B cell (primary cell): ENCODE data around the gene CHST4. TPM values are rescaled to one million over a fixed set of nuclear protein-coding genes. Genes with fewer than 3 reads are reported as not detected.

Experiments
- ATAC-seq: fragments of 200-7000 bp; cut with Tn5 transposase; one replicate; pipeline ENCODE4 v1.10.0; 2021; ENCODE audit warnings: low read depth, mild to moderate bottlenecking, moderate number of reproducible peaks, moderate library complexity
- CTCF ChIA-PET: fragments of 350-600 bp; sonication (Branson Sonifier 250); formaldehyde crosslinking; loops from one replicate; lab custom pipeline; 2021; ENCODE audit warnings: antibody characterized with exemption, inconsistent platforms; lab: Charles Lee
- POLR2A ChIA-PET: fragments of 350-600 bp; sonication (Branson Sonifier 250); formaldehyde crosslinking; loops from one replicate; lab custom pipeline; 2021; ENCODE audit warnings: antibody characterized with exemption; lab: Charles Lee
- DNase-seq: peaks from one replicate; pipeline ENCODE4 v3.0.0; 2013
- H2AFZ ChIP-seq: 2 replicates; pipeline ENCODE4 v1.6.1; 2012; ENCODE audit warnings: mild to moderate bottlenecking, low read depth, low read length; ENCODE audit not compliant: insufficient read depth, poor library complexity, severe bottlenecking
- H3K27ac ChIP-seq, 2 donors: 1 replicate in 1 of 2; 2 replicates in 1 of 2; pipeline ENCODE4 v1.5.1; 2012 to 2013; ENCODE audit warnings: low read length in 2 of 2, mild to moderate bottlenecking in 2 of 2, moderate library complexity in 1 of 2
- H3K27me3 ChIP-seq, 4 experiments: fragments of 200-600 bp in 1 of 4; sonication (generic) in 1 of 4; replicated peaks in 1 of 4; 1 replicate in 2 of 4; 2 replicates in 2 of 4; pipeline versions ENCODE4 v1.6.1 to v1.7.0; 2013 to 2016; ENCODE audit warnings: low read length in 3 of 4, mild to moderate bottlenecking in 2 of 4, mixed read lengths in 1 of 4, moderate library complexity in 1 of 4; ENCODE audit not compliant: insufficient read depth in 4 of 4, control insufficient read depth in 3 of 4; ENCODE audit errors: control extremely low read depth in 1 of 4
- H3K36me3 ChIP-seq, 2 experiments: replicated peaks in 1 of 2; 1 replicate in 1 of 2; 2 replicates in 1 of 2; pipeline versions ENCODE4 v1.6.1 to v1.7.1; 2013; ENCODE audit warnings: low read length in 1 of 2; ENCODE audit not compliant: insufficient read depth in 2 of 2, control insufficient read depth in 1 of 2; ENCODE audit errors: control extremely low read depth in 1 of 2, extremely low read depth in 1 of 2
- H3K4me1 ChIP-seq, 2 donors: fragments of 200-600 bp in 1 of 2; sonication (generic) in 1 of 2; 1 replicate in 1 of 2; 2 replicates in 1 of 2; pipeline versions ENCODE4 v1.5.1 to v1.6.1; 2013 to 2017; ENCODE audit warnings: low read length in 2 of 2; ENCODE audit not compliant: control insufficient read depth in 2 of 2, insufficient read depth in 2 of 2
- H3K4me2 ChIP-seq: replicated peaks from 2 replicates; pipeline ENCODE3; 2012; ENCODE audit warnings: mild to moderate bottlenecking, low read depth, low read length; ENCODE audit not compliant: poor library complexity, severe bottlenecking
- H3K4me3 ChIP-seq, 5 experiments: fragments of 200-600 bp in 1 of 5; sonication (generic) in 1 of 5; 1 replicate in 3 of 5; 2 replicates in 2 of 5; pipeline versions ENCODE4 v1.5.1 to v1.7.0; 2011 to 2016; ENCODE audit warnings: low read length in 4 of 5, mild to moderate bottlenecking in 4 of 5, low read depth in 2 of 5, control low read depth in 1 of 5, moderate library complexity in 1 of 5; ENCODE audit not compliant: insufficient read depth in 1 of 5; ENCODE audit errors: control extremely low read depth in 1 of 5, extremely low read depth in 1 of 5
- H3K79me2 ChIP-seq: fragments of 200-600 bp; sonication (generic); one replicate; pipeline ENCODE4 v1.6.0; 2016; ENCODE audit warnings: low read length; ENCODE audit not compliant: control insufficient read depth, insufficient read depth
- H3K9ac ChIP-seq: fragments of 200-600 bp; sonication (generic); 2 replicates; pipeline ENCODE4 v1.6.1; 2017; ENCODE audit warnings: mild to moderate bottlenecking, low read length, moderate library complexity
- H3K9me3 ChIP-seq, 3 donors: one replicate each; pipeline versions ENCODE4 v1.6.1 to v1.7.1; 2013; ENCODE audit warnings: low read length in 2 of 3; ENCODE audit not compliant: control insufficient read depth in 2 of 3, insufficient read depth in 1 of 3; ENCODE audit errors: control extremely low read depth in 1 of 3
- H4K20me1 ChIP-seq: 2 replicates; pipeline ENCODE4 v1.6.0; 2012; ENCODE audit warnings: mild to moderate bottlenecking, low read length; ENCODE audit not compliant: insufficient read depth, control insufficient read depth, poor library complexity, severe bottlenecking
- H3K27ac Mint-ChIP-seq: one replicate; pipeline ENCODE4 v1.8.0; 2021; ENCODE audit warnings: mixed read lengths
- H3K27me3 Mint-ChIP-seq: one replicate; pipeline ENCODE4 v1.8.0; 2021; ENCODE audit warnings: mixed read lengths
- H3K4me1 Mint-ChIP-seq: one replicate; pipeline ENCODE4 v1.8.0; 2021; ENCODE audit warnings: mixed read lengths
- H3K4me3 Mint-ChIP-seq: one replicate; pipeline ENCODE4 v1.8.0; 2021; ENCODE audit warnings: mixed read lengths
- H3K9me3 Mint-ChIP-seq: one replicate; pipeline ENCODE4 v1.8.0; 2022; ENCODE audit warnings: mixed read lengths; ENCODE audit not compliant: insufficient read depth
- EZH2 ChIP-seq: IDR thresholded peaks from 2 replicates; pipeline ENCODE4 v1.6.1; 2012; ENCODE audit warnings: borderline replicate concordance, low read depth, mild to moderate bottlenecking, moderate library complexity, low read length; ENCODE audit not compliant: insufficient read depth, poor library complexity, severe bottlenecking
- WGBS: methylation state at CpG from one replicate; pipeline ENCODE4 v1.1.5; 2013; ENCODE audit warnings: missing lambda C conversion rate; ENCODE audit not compliant: insufficient coverage; 5-methylcytosine and 5-hydroxymethylcytosine counted together
- intact Hi-C: fragments of 100-400 bp; cut with micrococcal nuclease; formaldehyde crosslinking; loops from one replicate; pipeline ENCODE4 v1.10.0; 2022
- polyA plus RNA-seq: library from polyadenylated mRNA; depleted of rRNA; stranded (reverse); fragments of >200 nt; gene quantifications from 2 replicates; pipeline ENCODE4 v1.2.3, GENCODE V29; 2012
- total RNA-seq, 2 donors: library from RNA; stranded (reverse); fragments of 120-200 nt in 1 of 2; gene quantifications; 1 replicate in 1 of 2; 2 replicates in 1 of 2; pipeline versions ENCODE4 v1.2.3 to v1.2.4, GENCODE V29; 2013 to 2022
- TF ChIP-seq, protein P1 (sequence below): fragments of 200-600 bp; IDR thresholded peaks from one replicate; pipeline ENCODE4 v1.8.0; 2022; ENCODE audit warnings: antibody characterized with exemption, mild to moderate bottlenecking

CHST4 gene
- total and polyA plus RNA-seq, 2 donors (not counting 1 experiment from before 2014, with no cell fraction given) = not detected

DNA sequence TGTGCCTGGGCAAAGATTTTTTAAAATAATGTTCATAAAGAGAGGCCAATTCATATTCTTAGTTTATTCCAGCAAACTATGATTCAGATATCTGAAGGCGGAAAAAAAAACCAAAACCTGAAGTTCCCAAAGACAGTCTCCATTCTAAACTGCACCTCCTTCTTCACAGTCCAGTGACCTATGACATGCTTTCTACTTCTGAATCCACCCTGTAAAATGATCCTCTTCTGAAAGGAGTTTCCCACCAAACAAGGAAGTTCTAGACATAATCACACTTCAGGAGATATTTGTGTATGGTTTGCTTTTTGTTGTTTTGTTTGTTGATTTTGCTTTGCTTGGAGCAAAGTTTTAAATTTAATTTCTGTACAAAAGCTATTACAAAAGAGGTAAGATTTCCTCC lies 12.9 kb upstream of the CHST4 start:
- H3K9me3 ChIP-seq = peaks cover 0 to 5% (median 0%) of the 10 kb centered on the region in 3 donors
- H3K27ac ChIP-seq = no peak overlapping the region
- no peak overlapping the region for H3K4me2 ChIP-seq
- Mint-ChIP-seq H3K9me3 (no peaks in the 10 kb centered on the region), H3K4me3 (no peak overlapping the region), H3K27ac (no peak overlapping the region), H3K27me3 (peaks cover 32% of the 10 kb centered on the region), H3K4me1 (no peaks in the 10 kb centered on the region)
- POLR2A ChIA-PET = interaction anchor here (0.7 kb wide), 1 partner anchor 52 kb away, joined by 3 read pairs; no protein-coding TSS in a partner anchor
- H3K4me3 ChIP-seq = no peak overlapping the region
- no peak overlapping the region for H2AFZ ChIP-seq
- H3K36me3 ChIP-seq = no peaks in the 10 kb centered on the region
- H3K9ac ChIP-seq = no peak overlapping the region
- no peak for DNase-seq
- WGBS = no CpG with 5 or more reads among the region's 1 CpG
- CTCF ChIA-PET = interaction anchor here (0.7 kb wide), 1 partner anchor 13 kb away, joined by 3 read pairs; no protein-coding TSS in a partner anchor
- H3K27me3 ChIP-seq = peaks cover 0 to 8% (median 2%) of the 10 kb centered on the region in 4 experiments
- no peak for TF ChIP-seq EZH2
- TF ChIP-seq, protein P1, sequence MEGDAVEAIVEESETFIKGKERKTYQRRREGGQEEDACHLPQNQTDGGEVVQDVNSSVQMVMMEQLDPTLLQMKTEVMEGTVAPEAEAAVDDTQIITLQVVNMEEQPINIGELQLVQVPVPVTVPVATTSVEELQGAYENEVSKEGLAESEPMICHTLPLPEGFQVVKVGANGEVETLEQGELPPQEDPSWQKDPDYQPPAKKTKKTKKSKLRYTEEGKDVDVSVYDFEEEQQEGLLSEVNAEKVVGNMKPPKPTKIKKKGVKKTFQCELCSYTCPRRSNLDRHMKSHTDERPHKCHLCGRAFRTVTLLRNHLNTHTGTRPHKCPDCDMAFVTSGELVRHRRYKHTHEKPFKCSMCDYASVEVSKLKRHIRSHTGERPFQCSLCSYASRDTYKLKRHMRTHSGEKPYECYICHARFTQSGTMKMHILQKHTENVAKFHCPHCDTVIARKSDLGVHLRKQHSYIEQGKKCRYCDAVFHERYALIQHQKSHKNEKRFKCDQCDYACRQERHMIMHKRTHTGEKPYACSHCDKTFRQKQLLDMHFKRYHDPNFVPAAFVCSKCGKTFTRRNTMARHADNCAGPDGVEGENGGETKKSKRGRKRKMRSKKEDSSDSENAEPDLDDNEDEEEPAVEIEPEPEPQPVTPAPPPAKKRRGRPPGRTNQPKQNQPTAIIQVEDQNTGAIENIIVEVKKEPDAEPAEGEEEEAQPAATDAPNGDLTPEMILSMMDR = no peak
- no peaks in the 10 kb centered on the region for H3K4me1 ChIP-seq
- H3K79me2 ChIP-seq = no peaks in the 10 kb centered on the region
- no peak for ATAC-seq
- no peaks in the 10 kb centered on the region for H4K20me1 ChIP-seq
- intact Hi-C loops = no loop called here

DNA sequence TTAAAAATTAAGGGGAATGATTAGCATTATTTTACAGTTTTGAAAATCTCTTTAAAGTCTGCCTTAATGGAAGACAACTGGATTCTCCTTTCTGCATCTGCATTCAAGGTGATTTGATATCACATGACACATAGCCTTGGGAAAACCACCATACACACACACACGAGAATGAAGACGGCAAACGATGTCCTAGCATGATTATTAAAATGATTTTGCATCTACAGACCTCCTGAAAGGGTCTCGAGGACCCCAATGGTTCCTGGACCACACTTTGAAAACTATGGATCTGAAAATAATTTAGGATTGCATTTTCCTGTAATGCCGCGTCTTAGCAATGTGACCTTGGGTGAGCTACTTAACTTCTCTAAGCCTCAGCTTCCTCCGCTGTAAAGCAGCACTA lies 11.8 kb upstream of the CHST4 start:
- Histone ChIP-seq H3K4me3 (no peak overlapping the region), H3K27ac (no peak overlapping the region), H3K4me2 (no peak overlapping the region), H3K9me3 (peaks cover 0 to 5% (median 0%) of the 10 kb centered on the region in 3 donors), H3K36me3 (no peaks in the 10 kb centered on the region), H3K9ac (no peak overlapping the region), H3K27me3 (peaks cover 0 to 8% (median 2%) of the 10 kb centered on the region in 4 experiments), H3K4me1 (no peaks in the 10 kb centered on the region), H3K79me2 (no peaks in the 10 kb centered on the region), H2AFZ (no peak overlapping the region), H4K20me1 (no peaks in the 10 kb centered on the region)
- ATAC-seq (no peak), DNase-seq (no peak)
- Mint-ChIP-seq H3K27ac (no peak overlapping the region), H3K4me3 (no peak overlapping the region), H3K27me3 (peaks cover 28% of the 10 kb centered on the region), H3K4me1 (no peaks in the 10 kb centered on the region), H3K9me3 (no peaks in the 10 kb centered on the region)
- ChIA-PET POLR2A (no interaction called here), CTCF (no interaction called here)
- intact Hi-C loops = no loop called here
- no peak for TF ChIP-seq EZH2
- TF ChIP-seq, protein P1 = no peak
- WGBS = 94% methylated on average over 4 of the region's 7 CpGs
